Measurements from ENCODE around the gene COL6A1. TPM values are rescaled to one million over a fixed set of nuclear protein-coding genes. Genes with fewer than 3 reads are reported as not detected.

COL6A1 gene
- total RNA-seq (2012; rRNA removed), result 1,280 and 2,418 TPM in 2 replicates

- Histone ChIP-seq H3K4me2 (ENCODE audit: low read length) (peak within 1 kb of the TSS; percentile 97), H3K36me3 (ENCODE audit: insufficient read depth, low read length) (peaks cover 26% of the 10 kb centered on the region), H3K9me3 (replicated peaks; ENCODE audit: low read length) (no peaks in the 10 kb centered on the region), H3K9ac (ENCODE audit: low read depth, low read length) (peak within 1 kb of the TSS; percentile 95), H3K4me1 (ENCODE audit: control insufficient read depth, insufficient read depth, low read length) (peaks cover 11% of the 10 kb centered on the region), H3K27me3 (ENCODE audit: control insufficient read depth, insufficient read depth, low read length) (no peaks in the 10 kb centered on the region), H3K4me3 (ENCODE audit: low read length) (peak within 1 kb of the TSS; percentile 86)
Observed at GRCh38 chr21:45981151-45982091, at the start of gene COL6A1. COL6A1 (plus strand) TSS chr21:45981770; CDS start chr21:45981851, 81 bp downstream.

- no peaks in the 10 kb centered on the region for H3K4me1 ChIP-seq (ENCODE audit: control insufficient read depth, insufficient read depth, low read length)
- no peak overlapping the region for H3K4me2 ChIP-seq (ENCODE audit: low read length)
- H3K27me3 ChIP-seq (ENCODE audit: control insufficient read depth, insufficient read depth, low read length), result peaks cover 25% of the 10 kb centered on the region
Observed at GRCh38 chr21:45932922-45933502, 48.6 kb upstream of the COL6A1 start.

GRCh38 chr21:45934085-45934484 is 47.5 kb upstream of the COL6A1 start:
- no peaks in the 10 kb centered on the region for H3K4me1 ChIP-seq (ENCODE audit: control insufficient read depth, insufficient read depth, low read length)
- H3K9me3 ChIP-seq (replicated peaks; ENCODE audit: low read length), result peaks cover 12% of the 10 kb centered on the region
- no peaks in the 10 kb centered on the region for H3K36me3 ChIP-seq (ENCODE audit: insufficient read depth, low read length)

More at GRCh38 chr21:45932922-45933502, 48.6 kb upstream of the COL6A1 start:
- Histone ChIP-seq H3K9me3 (replicated peaks; ENCODE audit: low read length) (peaks cover 12% of the 10 kb centered on the region), H3K4me3 (ENCODE audit: low read length) (no peak overlapping the region), H3K36me3 (ENCODE audit: insufficient read depth, low read length) (no peaks in the 10 kb centered on the region), H3K9ac (ENCODE audit: low read depth, low read length) (no peak overlapping the region)

GRCh38 chr21:45934554-45934953 is 47.0 kb upstream of the COL6A1 start:
- no peaks in the 10 kb centered on the region for H3K36me3 ChIP-seq (ENCODE audit: insufficient read depth, low read length)
- H3K9ac ChIP-seq (ENCODE audit: low read depth, low read length), result no peak overlapping the region
- H3K9me3 ChIP-seq (replicated peaks; ENCODE audit: low read length), result peaks cover 12% of the 10 kb centered on the region
- no peak overlapping the region for H3K4me2 ChIP-seq (ENCODE audit: low read length)
- peaks cover 25% of the 10 kb centered on the region for H3K27me3 ChIP-seq (ENCODE audit: control insufficient read depth, insufficient read depth, low read length)
- H3K4me1 ChIP-seq (ENCODE audit: control insufficient read depth, insufficient read depth, low read length), result no peaks in the 10 kb centered on the region
- no peak overlapping the region for H3K4me3 ChIP-seq (ENCODE audit: low read length)

More at GRCh38 chr21:45934085-45934484, 47.5 kb upstream of the COL6A1 start:
- no peak overlapping the region for H3K4me3 ChIP-seq (ENCODE audit: low read length)
- no peak overlapping the region for H3K9ac ChIP-seq (ENCODE audit: low read depth, low read length)
- no peak overlapping the region for H3K4me2 ChIP-seq (ENCODE audit: low read length)
- H3K27me3 ChIP-seq (ENCODE audit: control insufficient read depth, insufficient read depth, low read length), result peaks cover 29% of the 10 kb centered on the region

- no peak overlapping the region for H3K9ac ChIP-seq (ENCODE audit: low read depth, low read length)
- no peaks in the 10 kb centered on the region for H3K4me1 ChIP-seq (ENCODE audit: control insufficient read depth, insufficient read depth, low read length)
- no peak overlapping the region for H3K4me3 ChIP-seq (ENCODE audit: low read length)
- no peaks in the 10 kb centered on the region for H3K36me3 ChIP-seq (ENCODE audit: insufficient read depth, low read length)
- H3K9me3 ChIP-seq (replicated peaks; ENCODE audit: low read length), result peaks cover 12% of the 10 kb centered on the region
- peaks cover 23% of the 10 kb centered on the region for H3K27me3 ChIP-seq (ENCODE audit: control insufficient read depth, insufficient read depth, low read length)
- no peak overlapping the region for H3K4me2 ChIP-seq (ENCODE audit: low read length)
Observed at GRCh38 chr21:45935628-45936027, 45.9 kb upstream of the COL6A1 start.

GRCh38 chr21:45937721-45938452 is 43.7 kb upstream of the COL6A1 start:
- no peak overlapping the region for H3K9ac ChIP-seq (ENCODE audit: low read depth, low read length)
- H3K27me3 ChIP-seq (ENCODE audit: control insufficient read depth, insufficient read depth, low read length), result peaks cover 23% of the 10 kb centered on the region
- H3K4me2 ChIP-seq (ENCODE audit: low read length), result no peak overlapping the region
- H3K4me3 ChIP-seq (ENCODE audit: low read length), result no peak overlapping the region
- H3K4me1 ChIP-seq (ENCODE audit: control insufficient read depth, insufficient read depth, low read length), result no peaks in the 10 kb centered on the region
- peaks cover 12% of the 10 kb centered on the region for H3K9me3 ChIP-seq (replicated peaks; ENCODE audit: low read length)
- H3K36me3 ChIP-seq (ENCODE audit: insufficient read depth, low read length), result no peaks in the 10 kb centered on the region

- Histone ChIP-seq H3K4me3 (ENCODE audit: low read length) (no peak overlapping the region), H3K4me2 (ENCODE audit: low read length) (no peak overlapping the region), H3K9me3 (replicated peaks; ENCODE audit: low read length) (peaks cover 12% of the 10 kb centered on the region), H3K27me3 (ENCODE audit: control insufficient read depth, insufficient read depth, low read length) (peaks cover 23% of the 10 kb centered on the region), H3K4me1 (ENCODE audit: control insufficient read depth, insufficient read depth, low read length) (no peaks in the 10 kb centered on the region), H3K36me3 (ENCODE audit: insufficient read depth, low read length) (no peaks in the 10 kb centered on the region), H3K9ac (ENCODE audit: low read depth, low read length) (no peak overlapping the region)
Observed at GRCh38 chr21:45938453-45938755, 43.2 kb upstream of the COL6A1 start.

- H3K4me2 ChIP-seq (ENCODE audit: low read length), result no peak overlapping the region
- peaks cover 12% of the 10 kb centered on the region for H3K9me3 ChIP-seq (replicated peaks; ENCODE audit: low read length)
- no peak overlapping the region for H3K4me3 ChIP-seq (ENCODE audit: low read length)
- H3K9ac ChIP-seq (ENCODE audit: low read depth, low read length), result no peak overlapping the region
- no peaks in the 10 kb centered on the region for H3K4me1 ChIP-seq (ENCODE audit: control insufficient read depth, insufficient read depth, low read length)
- H3K36me3 ChIP-seq (ENCODE audit: insufficient read depth, low read length), result no peaks in the 10 kb centered on the region
- H3K27me3 ChIP-seq (ENCODE audit: control insufficient read depth, insufficient read depth, low read length), result peaks cover 23% of the 10 kb centered on the region
Observed at GRCh38 chr21:45938811-45939520, 42.6 kb upstream of the COL6A1 start.

GRCh38 chr21:45939521-45940045 is 42.0 kb upstream of the COL6A1 start:
- no peak overlapping the region for H3K9ac ChIP-seq (ENCODE audit: low read depth, low read length)
- H3K27me3 ChIP-seq (ENCODE audit: control insufficient read depth, insufficient read depth, low read length), result peaks cover 23% of the 10 kb centered on the region
- H3K4me2 ChIP-seq (ENCODE audit: low read length), result no peak overlapping the region
- H3K4me3 ChIP-seq (ENCODE audit: low read length), result no peak overlapping the region
- no peaks in the 10 kb centered on the region for H3K36me3 ChIP-seq (ENCODE audit: insufficient read depth, low read length)
- no peaks in the 10 kb centered on the region for H3K4me1 ChIP-seq (ENCODE audit: control insufficient read depth, insufficient read depth, low read length)
- H3K9me3 ChIP-seq (replicated peaks; ENCODE audit: low read length), result peaks cover 12% of the 10 kb centered on the region

GRCh38 chr21:45940091-45940490 is 41.5 kb upstream of the COL6A1 start:
- H3K36me3 ChIP-seq (ENCODE audit: insufficient read depth, low read length), result no peaks in the 10 kb centered on the region
- H3K4me3 ChIP-seq (ENCODE audit: low read length), result no peak overlapping the region

More at GRCh38 chr21:45940091-45940490, 41.5 kb upstream of the COL6A1 start:
- Histone ChIP-seq H3K27me3 (ENCODE audit: control insufficient read depth, insufficient read depth, low read length) (peaks cover 23% of the 10 kb centered on the region), H3K4me1 (ENCODE audit: control insufficient read depth, insufficient read depth, low read length) (no peaks in the 10 kb centered on the region), H3K9ac (ENCODE audit: low read depth, low read length) (no peak overlapping the region), H3K9me3 (replicated peaks; ENCODE audit: low read length) (peaks cover 11% of the 10 kb centered on the region), H3K4me2 (ENCODE audit: low read length) (no peak overlapping the region)
